Parathyroid adenoma (tissue), 2 donors: ENCODE data around the gene MSI2.
A peak's percentile ranks its signal among the peaks of the same experiment; 100 is the strongest.

ENCODE experiments used
- H2AFZ ChIP-seq: fragments of 300-600 bp; sonication (generic); one replicate; pipeline ENCODE4 v1.7.0; 2017; ENCODE audit warnings: antibody characterized with exemption, mild to moderate bottlenecking
- H3K27ac ChIP-seq: fragments of 300-600 bp; sonication (generic); one replicate; pipeline ENCODE4 v1.7.0; 2017
- H3K27me3 ChIP-seq: fragments of 300-600 bp; sonication (generic); one replicate; pipeline ENCODE4 v1.7.0; 2017; ENCODE audit warnings: low read length; ENCODE audit not compliant: control insufficient read depth, insufficient read depth
- H3K36me3 ChIP-seq: fragments of 300-600 bp; sonication (generic); one replicate; pipeline ENCODE4 v1.7.0; 2017; ENCODE audit warnings: low read length; ENCODE audit not compliant: control insufficient read depth, insufficient read depth
- H3K4me1 ChIP-seq: fragments of 300-600 bp; sonication (generic); one replicate; pipeline ENCODE4 v1.7.0; 2017; ENCODE audit warnings: control low read depth
- H3K4me2 ChIP-seq: fragments of 300-600 bp; sonication (generic); one replicate; pipeline ENCODE4 v1.7.0; 2017; ENCODE audit warnings: low read length
- H3K4me3 ChIP-seq: fragments of 300-600 bp; sonication (generic); one replicate; pipeline ENCODE4 v1.7.0; 2017; ENCODE audit warnings: low read depth, low read length
- H3K79me2 ChIP-seq: fragments of 300-600 bp; sonication (generic); one replicate; pipeline ENCODE4 v1.7.0; 2017; ENCODE audit warnings: control low read depth
- H3K9ac ChIP-seq: fragments of 300-600 bp; sonication (generic); one replicate; pipeline ENCODE4 v1.7.0; 2017; ENCODE audit warnings: mild to moderate bottlenecking
- H3K9me3 ChIP-seq: fragments of 300-600 bp; sonication (generic); one replicate; pipeline ENCODE4 v1.7.0; 2017; ENCODE audit warnings: low read length; ENCODE audit not compliant: control insufficient read depth
- TF ChIP-seq, protein P1 (sequence below): fragments of 300-600 bp; sonication (generic); IDR thresholded peaks from one replicate; pipeline ENCODE4 v1.7.0; 2017; ENCODE audit warnings: antibody characterized with exemption, mild to moderate bottlenecking
- donor health status: primary hyperparathyroidism.

The MSI2 gene

DNA sequence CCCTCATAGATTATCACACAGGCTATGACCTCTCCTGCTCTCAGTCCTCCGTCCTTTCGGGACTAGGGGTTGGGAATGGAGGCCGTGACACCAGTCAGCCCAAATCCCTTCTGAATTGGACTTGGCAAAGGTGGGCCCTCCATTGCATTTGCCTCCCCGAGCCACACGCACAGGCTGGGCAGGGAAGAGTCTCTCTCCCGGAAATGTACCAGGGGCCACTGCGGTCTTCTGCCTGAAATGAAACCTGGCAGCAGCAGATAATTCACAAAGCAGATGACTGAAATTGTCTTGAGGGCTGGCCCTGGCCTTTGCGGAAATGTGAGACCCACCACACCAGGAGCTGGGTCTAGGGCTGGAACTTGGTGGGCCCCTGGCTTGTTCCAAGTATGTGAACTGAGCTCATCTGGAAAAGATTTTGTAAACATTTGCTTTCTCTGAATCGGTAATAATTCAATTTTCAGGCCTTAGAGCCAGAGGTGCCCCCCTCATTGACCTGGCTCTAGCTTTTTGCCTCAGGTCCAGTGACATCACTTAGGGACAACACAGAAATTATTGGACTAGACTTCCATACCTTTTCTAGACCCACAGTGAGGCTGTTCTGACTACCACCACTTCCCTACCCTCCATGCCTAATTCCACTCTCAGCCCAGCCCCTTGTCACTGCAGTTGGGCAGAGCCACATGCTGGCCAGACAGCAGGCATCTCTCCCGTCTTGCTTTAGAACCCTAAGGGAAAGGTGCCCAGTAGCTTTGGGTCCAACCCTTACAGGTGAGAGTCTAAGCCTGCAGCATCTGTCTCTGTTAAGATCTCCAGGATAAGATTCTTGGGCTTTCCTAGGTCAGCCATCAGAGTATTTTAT, 413.6 kb downstream of the MSI2 start:
- H3K9ac ChIP-seq: no peak overlapping the region
- peaks cover 47% of the 10 kb centered on the region for H3K4me1 ChIP-seq
- TF ChIP-seq, protein P1, sequence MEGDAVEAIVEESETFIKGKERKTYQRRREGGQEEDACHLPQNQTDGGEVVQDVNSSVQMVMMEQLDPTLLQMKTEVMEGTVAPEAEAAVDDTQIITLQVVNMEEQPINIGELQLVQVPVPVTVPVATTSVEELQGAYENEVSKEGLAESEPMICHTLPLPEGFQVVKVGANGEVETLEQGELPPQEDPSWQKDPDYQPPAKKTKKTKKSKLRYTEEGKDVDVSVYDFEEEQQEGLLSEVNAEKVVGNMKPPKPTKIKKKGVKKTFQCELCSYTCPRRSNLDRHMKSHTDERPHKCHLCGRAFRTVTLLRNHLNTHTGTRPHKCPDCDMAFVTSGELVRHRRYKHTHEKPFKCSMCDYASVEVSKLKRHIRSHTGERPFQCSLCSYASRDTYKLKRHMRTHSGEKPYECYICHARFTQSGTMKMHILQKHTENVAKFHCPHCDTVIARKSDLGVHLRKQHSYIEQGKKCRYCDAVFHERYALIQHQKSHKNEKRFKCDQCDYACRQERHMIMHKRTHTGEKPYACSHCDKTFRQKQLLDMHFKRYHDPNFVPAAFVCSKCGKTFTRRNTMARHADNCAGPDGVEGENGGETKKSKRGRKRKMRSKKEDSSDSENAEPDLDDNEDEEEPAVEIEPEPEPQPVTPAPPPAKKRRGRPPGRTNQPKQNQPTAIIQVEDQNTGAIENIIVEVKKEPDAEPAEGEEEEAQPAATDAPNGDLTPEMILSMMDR: no peak
- H3K27ac ChIP-seq: no peak overlapping the region
- no peaks in the 10 kb centered on the region for H3K36me3 ChIP-seq
- H3K27me3 ChIP-seq: no peaks in the 10 kb centered on the region
- no peaks in the 10 kb centered on the region for H3K9me3 ChIP-seq
- no peak overlapping the region for H2AFZ ChIP-seq
- no peak overlapping the region for H3K4me3 ChIP-seq
- no peak overlapping the region for H3K4me2 ChIP-seq
- peaks cover 4% of the 10 kb centered on the region for H3K79me2 ChIP-seq

DNA sequence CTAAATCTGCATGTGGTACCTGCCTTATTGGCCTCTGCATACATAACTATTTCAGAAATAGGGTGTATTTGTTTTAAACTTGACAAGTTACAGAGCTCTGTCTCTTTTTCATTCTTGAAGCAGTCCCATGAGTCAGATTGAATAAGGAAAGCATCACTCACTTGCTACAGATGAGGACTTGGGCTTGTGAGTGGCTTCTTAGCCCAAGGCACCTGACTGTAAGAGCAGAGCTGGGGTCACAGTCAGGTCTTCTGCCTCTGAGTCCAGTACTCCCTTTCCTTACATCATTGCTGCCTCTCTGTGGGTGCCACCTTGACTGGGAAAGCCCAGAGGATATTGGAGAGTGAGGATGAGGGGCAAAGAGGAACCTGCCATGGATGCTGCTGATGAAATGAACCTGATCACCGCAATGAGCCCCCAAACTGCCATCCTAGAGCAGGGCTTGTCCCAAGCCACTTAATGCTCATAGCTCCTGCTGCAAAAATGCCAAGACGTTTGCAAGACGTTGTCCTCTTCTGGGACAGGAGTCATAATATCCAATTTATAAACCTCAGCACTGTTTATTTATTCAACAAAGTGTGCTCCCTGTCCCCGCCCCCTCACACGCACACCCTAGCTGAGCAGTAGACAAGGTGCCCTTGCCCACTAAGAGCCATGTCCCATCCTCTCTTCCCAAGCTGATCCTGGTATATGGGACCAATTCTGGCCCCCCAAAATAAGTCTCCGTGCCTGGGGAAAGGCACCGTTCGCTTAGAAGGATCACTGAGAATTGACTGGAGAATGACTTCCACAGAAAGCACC, 414.6 kb downstream of the MSI2 start:
- no peak overlapping the region for H2AFZ ChIP-seq
- peak overlapping the region; percentile 59 for H3K27ac ChIP-seq
- H3K4me2 ChIP-seq: no peak overlapping the region
- peaks cover 41% of the 10 kb centered on the region for H3K4me1 ChIP-seq
- H3K79me2 ChIP-seq: peaks cover 9% of the 10 kb centered on the region
- H3K9me3 ChIP-seq: no peaks in the 10 kb centered on the region
- TF ChIP-seq, protein P1: no peak
- H3K4me3 ChIP-seq: no peak overlapping the region
- no peaks in the 10 kb centered on the region for H3K36me3 ChIP-seq
- H3K9ac ChIP-seq: no peak overlapping the region
- no peaks in the 10 kb centered on the region for H3K27me3 ChIP-seq

DNA sequence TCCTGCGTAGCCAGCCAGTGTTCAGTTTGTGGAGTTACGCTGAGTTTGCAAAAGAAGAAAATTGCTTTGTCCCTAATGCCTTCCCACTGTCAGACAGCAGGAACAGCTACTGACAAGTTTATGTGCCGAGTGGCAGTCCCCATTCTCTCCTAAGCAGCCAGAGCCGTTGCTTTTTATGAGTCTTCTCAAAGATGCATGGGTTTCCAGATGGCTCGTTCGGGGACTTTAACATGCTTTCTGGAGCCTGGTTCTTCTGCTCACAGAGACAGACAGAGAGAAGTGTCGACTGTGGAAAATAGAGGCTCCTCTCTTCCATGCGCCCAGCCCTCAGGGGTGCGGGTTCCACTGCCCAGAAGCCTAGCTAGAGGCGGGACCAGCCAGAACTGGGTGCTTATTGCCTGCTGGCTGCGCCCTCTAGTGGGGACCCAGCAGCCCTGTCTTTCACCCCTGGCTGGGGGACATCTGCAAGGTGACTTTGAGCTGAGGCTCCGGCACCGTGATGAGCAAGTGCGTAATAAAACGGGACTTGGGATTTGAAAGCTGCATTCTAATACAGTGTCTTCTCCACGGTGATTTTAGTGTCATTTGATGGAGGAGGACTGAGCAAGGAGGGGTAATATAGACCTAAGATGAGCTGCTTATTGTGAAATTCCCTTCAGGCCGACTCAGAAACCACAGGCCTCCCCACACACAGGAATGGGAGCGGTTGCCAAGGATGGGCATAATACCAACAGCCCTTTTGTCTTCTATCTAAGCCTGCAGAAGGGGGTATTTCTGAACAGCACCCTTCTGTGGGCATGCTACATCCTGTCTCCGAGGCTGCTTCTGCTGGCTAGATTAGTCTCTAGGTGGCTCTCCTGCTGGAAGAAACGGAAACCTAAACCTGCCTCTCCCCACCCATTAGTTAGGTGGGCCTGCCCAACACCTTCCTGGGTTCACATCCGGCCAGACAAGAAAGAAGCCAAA, 415.6 kb downstream of the MSI2 start:
- Histone ChIP-seq H3K4me3 (no peak overlapping the region), H3K36me3 (no peaks in the 10 kb centered on the region), H3K79me2 (peaks cover 11% of the 10 kb centered on the region), H3K9ac (no peak overlapping the region), H3K9me3 (no peaks in the 10 kb centered on the region), H3K27ac (peak overlapping the region; percentile 59), H2AFZ (peak overlapping the region; percentile 1), H3K4me2 (peak overlapping the region; percentile 57), H3K4me1 (peaks cover 35% of the 10 kb centered on the region), H3K27me3 (no peaks in the 10 kb centered on the region)
- TF ChIP-seq, protein P1: peak; percentile 97

DNA sequence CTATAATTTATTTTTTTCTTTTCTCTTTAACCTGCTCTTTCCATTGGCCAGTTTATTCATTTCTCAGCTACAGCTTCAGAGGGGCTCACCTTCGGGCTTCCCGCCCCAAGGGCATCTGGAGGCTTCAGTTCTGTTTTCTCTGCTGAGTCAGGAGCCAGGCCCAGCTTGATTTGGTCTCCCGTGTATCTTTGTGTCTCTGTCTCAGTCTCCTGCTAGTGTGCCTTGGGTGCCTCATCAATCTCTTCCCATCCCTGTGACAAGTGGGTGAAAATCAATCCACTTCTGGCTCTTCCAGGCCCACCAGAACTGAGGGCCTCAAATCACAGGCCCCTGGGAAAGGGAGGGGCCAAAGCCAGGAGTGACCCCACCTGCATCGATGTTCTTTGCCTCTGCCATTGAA, 416.6 kb downstream of the MSI2 start:
- H3K27ac ChIP-seq: peak overlapping the region; percentile 59

More for the DNA sequence above, 416.6 kb downstream of the MSI2 start:
- Histone ChIP-seq H3K4me3 (no peak overlapping the region), H3K9ac (no peak overlapping the region), H3K79me2 (peaks cover 11% of the 10 kb centered on the region), H3K4me1 (peaks cover 31% of the 10 kb centered on the region), H3K9me3 (no peaks in the 10 kb centered on the region), H2AFZ (no peak overlapping the region), H3K4me2 (no peak overlapping the region), H3K36me3 (no peaks in the 10 kb centered on the region), H3K27me3 (no peaks in the 10 kb centered on the region)
- TF ChIP-seq, protein P1: no peak
